ENCODE data around the gene CFAP46. TPM values are rescaled to one million over a fixed set of nuclear protein-coding genes. Genes with fewer than 3 reads are reported as not detected.

CFAP46 gene
- total and polyA plus RNA-seq, 2 experiments from 2014 or later = 3.1 to 5.4 TPM

DNA sequence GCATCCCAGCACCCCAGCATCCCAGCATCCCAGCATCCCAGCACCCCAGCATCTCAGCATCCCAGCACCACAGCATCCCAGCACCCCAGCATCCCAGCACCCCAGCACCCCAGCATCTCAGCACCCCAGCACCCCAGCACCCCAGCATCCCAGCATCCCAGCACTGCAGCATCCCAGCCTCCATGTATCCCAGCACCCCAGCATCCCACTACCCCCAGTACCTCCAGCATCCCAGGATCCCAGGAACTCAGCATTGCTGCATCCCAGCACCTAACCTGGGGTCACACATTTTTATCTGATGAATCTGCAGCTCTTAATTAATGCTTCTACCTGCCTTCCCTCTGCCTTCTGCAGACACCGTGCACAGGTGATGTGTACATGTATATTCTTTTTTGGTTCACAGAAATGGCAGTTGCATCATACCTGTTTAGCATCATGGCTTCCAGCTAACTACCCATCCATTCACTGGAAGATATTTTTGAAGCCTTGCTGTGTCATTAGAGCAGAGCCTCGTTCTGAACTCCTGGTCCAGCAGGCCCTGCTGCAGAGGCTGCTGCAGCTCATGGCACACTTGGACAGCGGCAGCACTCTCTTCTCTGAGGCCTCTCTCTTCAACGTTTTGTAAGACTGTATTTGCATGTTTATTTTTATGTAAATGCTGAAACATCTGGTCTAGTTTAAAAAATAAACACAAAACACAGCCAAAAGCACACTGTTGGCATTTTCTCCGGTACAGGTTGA lies 4.6 kb upstream of the CFAP46 start:
- H3K4me1 ChIP-seq (ENCODE audit: insufficient read depth) = peaks cover 6% of the 10 kb centered on the region; the same call in 1 of the 2 replicates
- H2AFZ ChIP-seq = no peak overlapping the region
- H3K79me2 ChIP-seq (replicated peaks; ENCODE audit: insufficient read depth) = no peaks in the 10 kb centered on the region
- no peaks in the 10 kb centered on the region for H3K9me3 Mint-ChIP-seq
- H3K4me3 Mint-ChIP-seq = no peak overlapping the region
- no peaks in the 10 kb centered on the region; the same call in 1 of the 2 replicates for H3F3A ChIP-seq (replicated peaks; ENCODE audit: low read depth)
- H3K36me3 Mint-ChIP-seq (ENCODE audit: low read depth) = no peaks in the 10 kb centered on the region; the same call in 2 of the 3 replicates
- no peak overlapping the region for H3K27ac Mint-ChIP-seq
- no peak for DNase-seq (ENCODE audit: low spot score)
- H3K27ac ChIP-seq (ENCODE audit: low read depth) = no peak overlapping the region
- no peak overlapping the region for H3K4me2 ChIP-seq
- H3K4me3 ChIP-seq = no peak overlapping the region
- H3K9me2 ChIP-seq (ENCODE audit: insufficient read depth) = no peaks in the 10 kb centered on the region
- no peak for TF ChIP-seq EZH2phosphoT487 (IDR thresholded peaks at IDR 0.05; ENCODE audit: unreplicated experiment)
- TF ChIP-seq ZNF331 (CRISPR knock-in tag; IDR thresholded peaks at IDR 0.05; ENCODE audit: low read depth) = no peak
- TF ChIP-seq STAT1 (IDR thresholded peaks at IDR 0.05; ENCODE audit: unreplicated experiment) = no peak
- TF ChIP-seq, protein P1, sequence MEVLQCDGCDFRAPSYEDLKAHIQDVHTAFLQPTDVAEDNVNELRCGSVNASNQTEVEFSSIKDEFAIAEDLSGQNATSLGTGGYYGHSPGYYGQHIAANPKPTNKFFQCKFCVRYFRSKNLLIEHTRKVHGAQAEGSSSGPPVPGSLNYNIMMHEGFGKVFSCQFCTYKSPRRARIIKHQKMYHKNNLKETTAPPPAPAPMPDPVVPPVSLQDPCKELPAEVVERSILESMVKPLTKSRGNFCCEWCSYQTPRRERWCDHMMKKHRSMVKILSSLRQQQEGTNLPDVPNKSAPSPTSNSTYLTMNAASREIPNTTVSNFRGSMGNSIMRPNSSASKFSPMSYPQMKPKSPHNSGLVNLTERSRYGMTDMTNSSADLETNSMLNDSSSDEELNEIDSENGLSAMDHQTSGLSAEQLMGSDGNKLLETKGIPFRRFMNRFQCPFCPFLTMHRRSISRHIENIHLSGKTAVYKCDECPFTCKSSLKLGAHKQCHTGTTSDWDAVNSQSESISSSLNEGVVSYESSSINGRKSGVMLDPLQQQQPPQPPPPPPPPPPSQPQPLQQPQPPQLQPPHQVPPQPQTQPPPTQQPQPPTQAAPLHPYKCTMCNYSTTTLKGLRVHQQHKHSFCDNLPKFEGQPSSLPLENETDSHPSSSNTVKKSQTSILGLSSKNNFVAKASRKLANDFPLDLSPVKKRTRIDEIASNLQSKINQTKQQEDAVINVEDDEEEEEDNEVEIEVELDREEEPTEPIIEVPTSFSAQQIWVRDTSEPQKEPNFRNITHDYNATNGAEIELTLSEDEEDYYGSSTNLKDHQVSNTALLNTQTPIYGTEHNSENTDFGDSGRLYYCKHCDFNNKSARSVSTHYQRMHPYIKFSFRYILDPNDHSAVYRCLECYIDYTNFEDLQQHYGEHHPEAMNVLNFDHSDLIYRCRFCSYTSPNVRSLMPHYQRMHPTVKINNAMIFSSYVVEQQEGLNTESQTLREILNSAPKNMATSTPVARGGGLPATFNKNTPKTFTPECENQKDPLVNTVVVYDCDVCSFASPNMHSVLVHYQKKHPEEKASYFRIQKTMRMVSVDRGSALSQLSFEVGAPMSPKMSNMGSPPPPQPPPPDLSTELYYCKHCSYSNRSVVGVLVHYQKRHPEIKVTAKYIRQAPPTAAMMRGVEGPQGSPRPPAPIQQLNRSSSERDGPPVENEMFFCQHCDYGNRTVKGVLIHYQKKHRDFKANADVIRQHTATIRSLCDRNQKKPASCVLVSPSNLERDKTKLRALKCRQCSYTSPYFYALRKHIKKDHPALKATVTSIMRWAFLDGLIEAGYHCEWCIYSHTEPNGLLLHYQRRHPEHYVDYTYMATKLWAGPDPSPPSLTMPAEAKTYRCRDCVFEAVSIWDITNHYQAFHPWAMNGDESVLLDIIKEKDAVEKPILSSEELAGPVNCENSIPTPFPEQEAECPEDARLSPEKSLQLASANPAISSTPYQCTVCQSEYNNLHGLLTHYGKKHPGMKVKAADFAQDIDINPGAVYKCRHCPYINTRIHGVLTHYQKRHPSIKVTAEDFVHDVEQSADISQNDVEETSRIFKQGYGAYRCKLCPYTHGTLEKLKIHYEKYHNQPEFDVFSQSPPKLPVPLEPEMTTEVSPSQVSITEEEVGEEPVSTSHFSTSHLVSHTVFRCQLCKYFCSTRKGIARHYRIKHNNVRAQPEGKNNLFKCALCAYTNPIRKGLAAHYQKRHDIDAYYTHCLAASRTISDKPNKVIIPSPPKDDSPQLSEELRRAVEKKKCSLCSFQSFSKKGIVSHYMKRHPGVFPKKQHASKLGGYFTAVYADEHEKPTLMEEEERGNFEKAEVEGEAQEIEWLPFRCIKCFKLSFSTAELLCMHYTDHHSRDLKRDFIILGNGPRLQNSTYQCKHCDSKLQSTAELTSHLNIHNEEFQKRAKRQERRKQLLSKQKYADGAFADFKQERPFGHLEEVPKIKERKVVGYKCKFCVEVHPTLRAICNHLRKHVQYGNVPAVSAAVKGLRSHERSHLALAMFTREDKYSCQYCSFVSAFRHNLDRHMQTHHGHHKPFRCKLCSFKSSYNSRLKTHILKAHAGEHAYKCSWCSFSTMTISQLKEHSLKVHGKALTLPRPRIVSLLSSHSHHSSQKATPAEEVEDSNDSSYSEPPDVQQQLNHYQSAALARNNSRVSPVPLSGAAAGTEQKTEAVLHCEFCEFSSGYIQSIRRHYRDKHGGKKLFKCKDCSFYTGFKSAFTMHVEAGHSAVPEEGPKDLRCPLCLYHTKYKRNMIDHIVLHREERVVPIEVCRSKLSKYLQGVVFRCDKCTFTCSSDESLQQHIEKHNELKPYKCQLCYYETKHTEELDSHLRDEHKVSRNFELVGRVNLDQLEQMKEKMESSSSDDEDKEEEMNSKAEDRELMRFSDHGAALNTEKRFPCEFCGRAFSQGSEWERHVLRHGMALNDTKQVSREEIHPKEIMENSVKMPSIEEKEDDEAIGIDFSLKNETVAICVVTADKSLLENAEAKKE (CRISPR knock-in tag; IDR thresholded peaks at IDR 0.05) = no peak
- TF ChIP-seq CREB1 (CRISPR knock-in tag; IDR thresholded peaks at IDR 0.05; ENCODE audit: low read depth) = no peak
- no peak for TF ChIP-seq JUNB (IDR thresholded peaks at IDR 0.05; ENCODE audit: unreplicated experiment)
- no peak for TF ChIP-seq NANOG (IDR thresholded peaks at IDR 0.05; ENCODE audit: borderline replicate concordance)
- H4K20me1 ChIP-seq (replicated peaks; ENCODE audit: insufficient read depth) = no peaks in the 10 kb centered on the region
- H3K36me3 ChIP-seq (ENCODE audit: insufficient read depth) = no peaks in the 10 kb centered on the region
- H3K4me1 Mint-ChIP-seq = peaks cover 10% of the 10 kb centered on the region
- peaks cover 11% of the 10 kb centered on the region for H3K27me3 Mint-ChIP-seq (ENCODE audit: insufficient read depth, low read depth, poor library complexity)
- H3K27me3 ChIP-seq (ENCODE audit: insufficient read depth) = no peaks in the 10 kb centered on the region
- ATAC-seq = no peak
